K562 (cell line): ENCODE results near the gene STAU1. TPM values are rescaled to one million over a fixed set of nuclear protein-coding genes. Genes with fewer than 3 reads are reported as not detected.
A peak's percentile ranks its signal among the peaks of the same experiment; 100 is the strongest.

Experiments used
- CBFA2T3 ChIP-seq: fragments of 450-650 bp; IDR thresholded peaks from 2 replicates; pipeline ENCODE4 v1.6.1; 2017
- GABPB1 ChIP-seq: sonication (generic); formaldehyde crosslinking; IDR thresholded peaks from 2 replicates; pipeline ENCODE4 v1.8.0; 2022; ENCODE audit warnings: mild to moderate bottlenecking, missing genetic modification reagents
- GATA2 ChIP-seq: sonication (generic); formaldehyde crosslinking; IDR thresholded peaks from 2 replicates; pipeline ENCODE4 v1.4.0; 2020; ENCODE audit warnings: mild to moderate bottlenecking, missing genetic modification reagents
- HMGN3 ChIP-seq: IDR thresholded peaks from 2 replicates; pipeline ENCODE4 v1.6.1; 2011; ENCODE audit warnings: borderline replicate concordance, low read depth, mild to moderate bottlenecking, mixed read lengths, low read length; ENCODE audit not compliant: insufficient read length; ENCODE audit errors: extremely low read depth
- MEIS2 ChIP-seq: fragments of 450-650 bp; IDR thresholded peaks from 2 replicates; pipeline ENCODE4 v1.6.1; 2014; ENCODE audit warnings: mild to moderate bottlenecking; ENCODE audit not compliant: partially characterized antibody
- MNT ChIP-seq, 2 experiments: fragments of 450-650 bp; conservative IDR thresholded peaks; 2 replicates each; pipeline ENCODE4 v1.6.1; 2017; ENCODE audit warnings: mild to moderate bottlenecking in 2 of 2, moderate library complexity in 2 of 2
- NCOR1 ChIP-seq: fragments of 450-650 bp; IDR thresholded peaks from 2 replicates; pipeline ENCODE4 v1.6.1; 2016; ENCODE audit warnings: mild to moderate bottlenecking, moderate library complexity
- PKNOX1 ChIP-seq: fragments of 450-650 bp; IDR thresholded peaks from 2 replicates; pipeline ENCODE4 v1.6.1; 2016
- POLR2AphosphoS5 ChIP-seq: IDR thresholded peaks from 2 replicates; pipeline ENCODE4 v1.6.1; 2011; ENCODE audit warnings: mild to moderate bottlenecking, low read depth, low read length, moderate library complexity; ENCODE audit not compliant: control insufficient read depth, insufficient read depth
- SIN3A ChIP-seq, 2 experiments: fragments of 150-350 bp in 1 of 2; IDR thresholded peaks; 2 replicates each; pipeline ENCODE4 v1.6.1; 2011 to 2016; ENCODE audit warnings: borderline replicate concordance in 2 of 2, low read depth in 2 of 2, low read length in 2 of 2, mild to moderate bottlenecking in 2 of 2, moderate library complexity in 2 of 2; ENCODE audit not compliant: control insufficient read depth in 1 of 2
- SMC3 ChIP-seq: conservative IDR thresholded peaks from 2 replicates; pipeline ENCODE4 v1.6.1; 2011; ENCODE audit warnings: low read depth, low read length, improper control_type of control experiment; ENCODE audit not compliant: insufficient read depth
- SP1 ChIP-seq: sonication (generic); formaldehyde crosslinking; IDR thresholded peaks from 2 replicates; pipeline ENCODE4 v1.8.1; 2022; ENCODE audit warnings: mild to moderate bottlenecking, missing genetic modification reagents
- STAT5B ChIP-seq: fragments of 250-450 bp; sonication (Bioruptor Pico); IDR thresholded peaks from 2 replicates; pipeline ENCODE4 v1.8.0; 2021; ENCODE audit warnings: mild to moderate bottlenecking, inconsistent platforms
- TAL1 ChIP-seq: fragments of 450-650 bp; IDR thresholded peaks from 2 replicates; pipeline ENCODE4 v1.6.1; 2016; ENCODE audit warnings: mild to moderate bottlenecking
- TBL1XR1 ChIP-seq, 2 experiments: IDR thresholded peaks; 2 replicates each; pipeline ENCODE4 v1.6.1; 2012; ENCODE audit warnings: improper control_type of control experiment in 2 of 2, low read length in 2 of 2, mild to moderate bottlenecking in 1 of 2
- TCF3 ChIP-seq: sonication (generic); formaldehyde crosslinking; IDR thresholded peaks from 2 replicates; pipeline ENCODE4 v1.4.0; 2020; ENCODE audit warnings: mild to moderate bottlenecking, missing genetic modification reagents
- TEAD4 ChIP-seq, 2 experiments: sonication (generic) in 1 of 2; formaldehyde crosslinking in 1 of 2; IDR thresholded peaks; 2 replicates each; pipeline versions ENCODE4 v1.6.1 to v1.8.0; 2012 to 2022; ENCODE audit warnings: borderline replicate concordance in 1 of 2, inconsistent platforms in 1 of 2, low read length in 1 of 2, mild to moderate bottlenecking in 1 of 2, missing genetic modification reagents in 1 of 2
- ZBTB8A ChIP-seq: fragments of 450-650 bp; IDR thresholded peaks from 2 replicates; pipeline ENCODE4 v1.6.1; 2018; ENCODE audit warnings: mild to moderate bottlenecking, moderate library complexity; ENCODE audit not compliant: partially characterized antibody
- ZNF263 ChIP-seq: sonication (generic); formaldehyde crosslinking; IDR thresholded peaks from 2 replicates; pipeline ENCODE4 v1.8.0; 2022; ENCODE audit warnings: mild to moderate bottlenecking, missing genetic modification reagents, borderline replicate concordance
- polyA plus RNA-seq, 8 experiments: library from polyadenylated mRNA; depleted of rRNA in 4 of 8; stranded (reverse) in 5 of 8; unstranded in 3 of 8; fragments of >200 nt; fragmentation: Nextera tagmentation in 2 of 8; fragmentation: Illumina TruSeq in 1 of 8; extraction: Ambion mirVana in 2 of 8; extraction: Trizol in 1 of 8; gene quantifications; 2 replicates each; pipeline versions ENCODE4 v1.2.1 to v1.2.3, GENCODE V29; 2011 to 2014; ENCODE audit warnings: inconsistent platforms in 1 of 8, missing spikeins in 1 of 8
- total RNA-seq, 7 experiments: library from RNA; depleted of rRNA in 6 of 7; stranded (reverse); fragments of >200 nt in 6 of 7; fragmentation: Illumina TruSeq in 2 of 7; extraction: Trizol in 2 of 7; gene quantifications; 2 replicates each; pipeline versions ENCODE4 v1.2.1 to v1.2.3, GENCODE V29; 2011 to 2021; ENCODE audit warnings: low replicate concordance in 1 of 7
- TF ChIP-seq, protein P1 (sequence below): fragments of 450-650 bp; IDR thresholded peaks from 2 replicates; pipeline ENCODE4 v1.6.1; 2017; ENCODE audit warnings: antibody characterized with exemption
- TF ChIP-seq, protein P2 (sequence below): IDR thresholded peaks from 2 replicates; pipeline ENCODE4 v1.6.1; 2012; ENCODE audit warnings: low read depth, low read length, improper control_type of control experiment, borderline replicate concordance

The STAU1 gene
- total and polyA plus RNA-seq, 9 of the 15 experiments (the other 6 are each of a cell fraction or from before 2014, with no cell fraction given), result 18.0 to 106 (median 50.6) TPM

DNA sequence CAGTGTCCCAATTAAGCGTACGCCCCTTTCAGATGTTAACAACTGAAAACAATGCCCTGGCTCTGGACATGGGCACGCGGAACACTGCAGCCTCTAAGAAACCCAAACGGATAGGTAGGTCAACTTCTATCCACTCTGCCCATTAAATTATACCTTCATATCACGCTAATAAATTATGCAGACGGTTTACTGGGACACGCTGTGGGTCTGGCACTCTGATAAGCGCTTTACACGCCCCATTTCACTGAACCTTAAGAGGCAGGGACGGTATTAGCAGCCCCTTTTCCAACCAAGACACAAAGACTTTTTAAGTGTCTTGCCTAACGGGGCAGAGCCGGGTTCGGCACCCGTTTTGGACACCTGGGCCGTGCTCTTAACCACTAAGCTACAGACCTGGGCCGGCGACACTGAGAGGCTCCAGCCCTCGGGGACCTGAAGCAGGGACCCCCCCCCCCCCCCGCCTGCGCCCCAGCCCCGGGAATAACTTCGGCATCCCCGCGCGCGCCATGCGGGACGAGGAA lies 744 bp downstream of the STAU1 start (continued):
- TF ChIP-seq, protein P1, sequence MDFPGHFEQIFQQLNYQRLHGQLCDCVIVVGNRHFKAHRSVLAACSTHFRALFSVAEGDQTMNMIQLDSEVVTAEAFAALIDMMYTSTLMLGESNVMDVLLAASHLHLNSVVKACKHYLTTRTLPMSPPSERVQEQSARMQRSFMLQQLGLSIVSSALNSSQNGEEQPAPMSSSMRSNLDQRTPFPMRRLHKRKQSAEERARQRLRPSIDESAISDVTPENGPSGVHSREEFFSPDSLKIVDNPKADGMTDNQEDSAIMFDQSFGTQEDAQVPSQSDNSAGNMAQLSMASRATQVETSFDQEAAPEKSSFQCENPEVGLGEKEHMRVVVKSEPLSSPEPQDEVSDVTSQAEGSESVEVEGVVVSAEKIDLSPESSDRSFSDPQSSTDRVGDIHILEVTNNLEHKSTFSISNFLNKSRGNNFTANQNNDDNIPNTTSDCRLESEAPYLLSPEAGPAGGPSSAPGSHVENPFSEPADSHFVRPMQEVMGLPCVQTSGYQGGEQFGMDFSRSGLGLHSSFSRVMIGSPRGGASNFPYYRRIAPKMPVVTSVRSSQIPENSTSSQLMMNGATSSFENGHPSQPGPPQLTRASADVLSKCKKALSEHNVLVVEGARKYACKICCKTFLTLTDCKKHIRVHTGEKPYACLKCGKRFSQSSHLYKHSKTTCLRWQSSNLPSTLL, result no peak
- TF ChIP-seq TEAD4 (IDR thresholded peaks at IDR 0.05; ENCODE audit: low read length) (peak; percentile 20; the same call in 1 of the 2 replicates), TEAD4 (CRISPR knock-in tag; IDR thresholded peaks at IDR 0.05; ENCODE audit: borderline replicate concordance) (no peak), POLR2AphosphoS5 (peak; percentile 41; the same call in 1 of the 2 replicates), NCOR1 (peak; percentile 32; the same call in 1 of the 2 replicates), ZBTB8A (no peak), MEIS2 (peak; percentile 89), CBFA2T3 (0 out of 2 replicates have a peak, but pooled peaks have one; percentile 34), PKNOX1 (peak; percentile 65; the same call in 1 of the 2 replicates), HMGN3 (no peak), SP1 (CRISPR knock-in tag) (peak; percentile 5; the same call in 1 of the 2 replicates), STAT5B (CRISPR knock-in tag) (no peak), MNT (conservative IDR thresholded peaks at IDR 0.05) (peak; percentile 34 to 52; a peak in 2 of 4 replicates), TCF3 (CRISPR knock-in tag) (peak; percentile 58), GABPB1 (CRISPR knock-in tag) (0 out of 2 replicates have a peak, but pooled peaks have one; percentile 24), TAL1 (peak; percentile 44; the same call in 1 of the 2 replicates), TBL1XR1 (IDR thresholded peaks at IDR 0.05; ENCODE audit: low read length in 2 of 2) (no peak), SIN3A (IDR thresholded peaks at IDR 0.05; ENCODE audit: borderline replicate concordance in 2 of 2, control insufficient read depth in 1 of 2, low read depth in 2 of 2, low read length in 2 of 2) (peak in 1 of 2 experiments; percentile 20; a peak in 2 of 4 replicates), ZNF263 (0 out of 2 replicates have a peak, but pooled peaks have one; percentile 11), GATA2 (no peak), SMC3 (no peak)
- TF ChIP-seq, protein P2, sequence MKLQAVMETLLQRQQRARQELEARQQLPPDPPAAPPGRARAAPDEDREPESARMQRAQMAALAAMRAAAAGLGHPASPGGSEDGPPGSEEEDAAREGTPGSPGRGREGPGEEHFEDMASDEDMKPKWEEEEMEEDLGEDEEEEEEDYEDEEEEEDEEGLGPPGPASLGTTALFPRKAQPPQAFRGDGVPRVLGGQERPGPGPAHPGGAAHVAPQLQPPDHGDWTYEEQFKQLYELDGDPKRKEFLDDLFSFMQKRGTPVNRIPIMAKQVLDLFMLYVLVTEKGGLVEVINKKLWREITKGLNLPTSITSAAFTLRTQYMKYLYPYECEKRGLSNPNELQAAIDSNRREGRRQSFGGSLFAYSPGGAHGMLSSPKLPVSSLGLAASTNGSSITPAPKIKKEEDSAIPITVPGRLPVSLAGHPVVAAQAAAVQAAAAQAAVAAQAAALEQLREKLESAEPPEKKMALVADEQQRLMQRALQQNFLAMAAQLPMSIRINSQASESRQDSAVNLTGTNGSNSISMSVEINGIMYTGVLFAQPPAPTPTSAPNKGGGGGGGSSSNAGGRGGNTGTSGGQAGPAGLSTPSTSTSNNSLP, result 0 out of 2 replicates have a peak, but pooled peaks have one; percentile 74
